ENCODE measurements around the gene DMKN.
A peak's percentile ranks its signal among the peaks of the same experiment; 100 is the strongest.

DMKN gene

GRCh38 chr19:35513628-35514281 lies at the start of gene DMKN:
TSS of gene DMKN (minus strand) at chr19:35513649. CDS start at chr19:35513475, 174 bp downstream.
- DNase-seq = no peak

GRCh38 chr19:35562776-35563175 lies 49.3 kb upstream of the DMKN start:
- no peak for DNase-seq

GRCh38 chr19:35562336-35562735 lies 48.9 kb upstream of the DMKN start:
- DNase-seq = no peak

GRCh38 chr19:35561436-35561835 lies 48.0 kb upstream of the DMKN start:
- DNase-seq = no peak

- DNase-seq = no peak
Observed at GRCh38 chr19:35560677-35561076, 47.2 kb upstream of the DMKN start.

- no peak for DNase-seq
Observed at GRCh38 chr19:35560271-35560670, 46.8 kb upstream of the DMKN start.

GRCh38 chr19:35559781-35560180 lies 46.3 kb upstream of the DMKN start:
- no peak for DNase-seq

- DNase-seq = no peak
Observed at GRCh38 chr19:35559281-35559659, 45.8 kb upstream of the DMKN start.

GRCh38 chr19:35558400-35559280 lies 45.2 kb upstream of the DMKN start:
- no peak for DNase-seq

GRCh38 chr19:35557539-35558399 lies 44.3 kb upstream of the DMKN start:
- peak; percentile 81 for DNase-seq

GRCh38 chr19:35556846-35557538 lies 43.5 kb upstream of the DMKN start:
- no peak for DNase-seq

GRCh38 chr19:35556025-35556590 lies 42.7 kb upstream of the DMKN start:
- no peak for DNase-seq

GRCh38 chr19:35555301-35556005 lies 42.0 kb upstream of the DMKN start:
- peak; percentile 71 for DNase-seq

GRCh38 chr19:35554076-35554475 lies 40.6 kb upstream of the DMKN start:
- DNase-seq = no peak

GRCh38 chr19:35553385-35554000 lies 40.0 kb upstream of the DMKN start:
- DNase-seq = no peak

GRCh38 chr19:35552534-35553384 lies 39.3 kb upstream of the DMKN start:
- no peak for DNase-seq

- DNase-seq = no peak
Observed at GRCh38 chr19:35551091-35551810, 37.8 kb upstream of the DMKN start.

- DNase-seq = no peak
Observed at GRCh38 chr19:35549879-35550523, 36.6 kb upstream of the DMKN start.

Data from NCI-H69 (cell line).